Coronary artery (tissue), 2 donors: Measurements from ENCODE around the gene ACTL10.

Experiments
- DNase-seq: peaks from one replicate; pipeline ENCODE4 v3.0.0-alpha.2; 2017; ENCODE audit warnings: low spot score
- H3K27ac ChIP-seq, 2 donors: fragments of 200-600 bp; sonication (generic); one replicate each; pipeline ENCODE4 v1.5.1; 2016 to 2019
- H3K4me3 ChIP-seq: fragments of 200-600 bp; sonication (generic); 2 replicates; pipeline ENCODE4 v1.5.1; 2016; ENCODE audit warnings: mild to moderate bottlenecking, moderate library complexity
- TF ChIP-seq, protein P1 (sequence below): fragments of 200-600 bp; sonication (generic); IDR thresholded peaks from one replicate; pipeline ENCODE4 v1.5.1; 2019; ENCODE audit warnings: antibody characterized with exemption

The ACTL10 gene

GRCh38 chr20:33658929-33659328, 7.8 kb upstream of the ACTL10 start:
- TF ChIP-seq, protein P1, sequence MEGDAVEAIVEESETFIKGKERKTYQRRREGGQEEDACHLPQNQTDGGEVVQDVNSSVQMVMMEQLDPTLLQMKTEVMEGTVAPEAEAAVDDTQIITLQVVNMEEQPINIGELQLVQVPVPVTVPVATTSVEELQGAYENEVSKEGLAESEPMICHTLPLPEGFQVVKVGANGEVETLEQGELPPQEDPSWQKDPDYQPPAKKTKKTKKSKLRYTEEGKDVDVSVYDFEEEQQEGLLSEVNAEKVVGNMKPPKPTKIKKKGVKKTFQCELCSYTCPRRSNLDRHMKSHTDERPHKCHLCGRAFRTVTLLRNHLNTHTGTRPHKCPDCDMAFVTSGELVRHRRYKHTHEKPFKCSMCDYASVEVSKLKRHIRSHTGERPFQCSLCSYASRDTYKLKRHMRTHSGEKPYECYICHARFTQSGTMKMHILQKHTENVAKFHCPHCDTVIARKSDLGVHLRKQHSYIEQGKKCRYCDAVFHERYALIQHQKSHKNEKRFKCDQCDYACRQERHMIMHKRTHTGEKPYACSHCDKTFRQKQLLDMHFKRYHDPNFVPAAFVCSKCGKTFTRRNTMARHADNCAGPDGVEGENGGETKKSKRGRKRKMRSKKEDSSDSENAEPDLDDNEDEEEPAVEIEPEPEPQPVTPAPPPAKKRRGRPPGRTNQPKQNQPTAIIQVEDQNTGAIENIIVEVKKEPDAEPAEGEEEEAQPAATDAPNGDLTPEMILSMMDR: no peak
- H3K27ac ChIP-seq: no peak overlapping the region
- no peak for DNase-seq
- no peak overlapping the region for H3K4me3 ChIP-seq

- TF ChIP-seq, protein P1: no peak
- DNase-seq: no peak
- Histone ChIP-seq H3K27ac (no peak overlapping the region), H3K4me3 (no peak overlapping the region)
These were observed 7.3 kb upstream of the ACTL10 start for GRCh38 chr20:33659341-33660034.

GRCh38 chr20:33660035-33660684, 6.6 kb upstream of the ACTL10 start:
- TF ChIP-seq, protein P1: no peak
- H3K27ac ChIP-seq: no peak overlapping the region
- no peak overlapping the region for H3K4me3 ChIP-seq
- no peak for DNase-seq

DNA sequence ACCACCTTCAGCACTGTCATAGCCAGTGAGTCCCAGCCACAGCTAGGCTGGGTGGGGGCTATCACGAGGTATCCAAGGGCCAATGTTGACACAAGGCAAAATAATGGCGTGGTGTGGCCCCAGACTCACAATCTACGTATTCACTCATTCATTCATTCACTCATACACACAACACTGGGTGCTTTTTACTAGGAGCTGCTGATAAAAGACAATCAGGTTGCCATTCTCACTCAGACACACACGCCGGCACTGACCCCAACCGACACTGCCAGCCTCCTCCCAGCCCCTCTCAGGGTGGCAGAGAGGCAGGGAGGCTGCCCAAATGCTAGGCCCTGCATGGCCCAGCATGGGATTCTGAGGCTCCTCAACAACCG, 6.1 kb upstream of the ACTL10 start:
- Histone ChIP-seq H3K4me3 (no peak overlapping the region), H3K27ac (no peak overlapping the region)
- DNase-seq: no peak
- TF ChIP-seq, protein P1: no peak

DNA sequence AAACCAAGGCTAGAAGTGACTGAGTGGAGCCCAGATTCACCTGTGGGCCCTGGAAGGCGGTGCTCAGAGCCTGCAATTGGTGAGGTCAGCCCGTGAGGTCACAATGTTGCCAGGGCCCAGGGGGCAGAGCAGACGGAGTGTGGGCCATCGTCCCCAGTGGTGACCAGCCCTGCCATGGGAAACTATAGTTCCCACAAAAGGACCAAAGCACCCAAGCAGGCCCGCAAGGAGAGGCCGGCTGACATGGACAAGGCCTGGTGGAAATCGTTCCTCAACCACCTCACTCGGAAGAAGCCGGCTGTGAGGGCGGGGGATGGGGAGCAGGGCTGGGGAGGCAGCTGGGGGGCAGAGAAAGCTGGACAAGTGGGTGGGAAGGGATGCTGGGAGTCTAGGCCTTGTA, 4.6 kb upstream of the ACTL10 start, which contains the start of gene C20orf144:
TSS of gene C20orf144 (plus strand) at position 156 of the 400 bp plus-strand sequence. CDS start at position 175, 19 bp downstream.
- H3K27ac ChIP-seq: peak within 1 kb of the TSS; percentile 88 to 95
- DNase-seq: no peak
- TF ChIP-seq, protein P1: no peak
- peak within 1 kb of the TSS; percentile 81 for H3K4me3 ChIP-seq

- Histone ChIP-seq H3K27ac (peak overlapping the region; percentile 88 to 95), H3K4me3 (peak overlapping the region; percentile 81)
- DNase-seq: no peak
- TF ChIP-seq, protein P1: no peak
These were observed 3.3 kb upstream of the ACTL10 start for GRCh38 chr20:33663161-33664084.
